HepG2 (cell line): ENCODE data around the gene TMEM132D. TPM values are rescaled to one million over a fixed set of nuclear protein-coding genes. Genes with fewer than 3 reads are reported as not detected.

ENCODE experiments used
- AKNA ChIP-seq: sonication (generic); formaldehyde crosslinking; IDR thresholded peaks from 2 replicates; pipeline ENCODE4 v1.4.0; 2020; ENCODE audit warnings: missing genetic modification reagents, borderline replicate concordance
- BRF2 ChIP-seq: sonication (generic); formaldehyde crosslinking; IDR thresholded peaks from 2 replicates; pipeline ENCODE4 v1.8.1; 2022; ENCODE audit warnings: mild to moderate bottlenecking, missing genetic modification reagents
- DNMT3B ChIP-seq: conservative IDR thresholded peaks from 2 replicates; pipeline ENCODE4 v1.6.1; 2016; ENCODE audit warnings: missing biosample characterization, control low read depth
- IKZF1 ChIP-seq: fragments of 450-650 bp; IDR thresholded peaks from 2 replicates; pipeline ENCODE4 v1.7.1; 2016
- KAT7 ChIP-seq: IDR thresholded peaks from 2 replicates; pipeline ENCODE4 v1.6.1; 2018; ENCODE audit warnings: borderline replicate concordance, missing compliant biosample characterization
- ONECUT2 ChIP-seq: sonication (generic); formaldehyde crosslinking; IDR thresholded peaks from 2 replicates; pipeline ENCODE4 v1.4.0; 2020; ENCODE audit warnings: missing genetic modification reagents
- ZBTB2 ChIP-seq: sonication (generic); formaldehyde crosslinking; IDR thresholded peaks from 2 replicates; pipeline ENCODE4 v1.8.0; 2022; ENCODE audit warnings: low read depth, missing genetic modification reagents
- ZNF367 ChIP-seq: sonication (generic); formaldehyde crosslinking; IDR thresholded peaks from 2 replicates; pipeline ENCODE4 v1.4.0; 2020; ENCODE audit warnings: missing genetic modification reagents, borderline replicate concordance
- ZNF781 ChIP-seq: sonication (generic); formaldehyde crosslinking; IDR thresholded peaks from 2 replicates; pipeline ENCODE4 v1.5.1; 2020; ENCODE audit warnings: borderline replicate concordance, mild to moderate bottlenecking, missing genetic modification reagents; ENCODE audit errors: not compliant biosample characterization
- polyA plus RNA-seq, 8 experiments: library from polyadenylated mRNA; depleted of rRNA in 3 of 8; stranded (reverse) in 7 of 8; unstranded in 1 of 8; fragments of >200 nt; fragmentation: Illumina TruSeq in 4 of 8; extraction: Trizol in 4 of 8; gene quantifications; 2 replicates each; pipeline versions ENCODE4 v1.2.1 to v1.2.3, GENCODE V29; 2011 to 2016; ENCODE audit warnings: low read depth in 4 of 8, missing spikeins in 1 of 8, mixed read lengths in 1 of 8; ENCODE audit not compliant: insufficient read depth in 1 of 8
- total RNA-seq, 5 experiments: library from RNA; depleted of rRNA; stranded (reverse); fragments of >200 nt; fragmentation: Illumina TruSeq; extraction: Trizol; gene quantifications; 2 replicates each; pipeline ENCODE4 v1.2.3, GENCODE V29; 2016; ENCODE audit warnings: low read depth in 1 of 5

TMEM132D gene
- total and polyA plus RNA-seq, 2 of the 13 experiments (the other 11 are each of a cell fraction or from before 2014, with no cell fraction given), result not detected

GRCh38 chr12:129886541-129886940 lies 17.3 kb downstream of the TMEM132D start (continued):
- TF ChIP-seq AKNA (CRISPR knock-in tag) (no peak), BRF2 (CRISPR knock-in tag) (no peak), IKZF1 (no peak), DNMT3B (CRISPR knock-in tag) (no peak), KAT7 (CRISPR knock-in tag) (no peak), ZNF781 (CRISPR knock-in tag) (no peak), ONECUT2 (CRISPR knock-in tag) (no peak), ZNF367 (CRISPR knock-in tag) (no peak), ZBTB2 (CRISPR knock-in tag) (no peak)
